ENCODE measurements around the gene NTNG1. TPM values are rescaled to one million over a fixed set of nuclear protein-coding genes. Genes with fewer than 3 reads are reported as not detected.

NTNG1 gene
- total and polyA plus RNA-seq, 11 donors = 4.6 TPM; not detected in 10

DNA sequence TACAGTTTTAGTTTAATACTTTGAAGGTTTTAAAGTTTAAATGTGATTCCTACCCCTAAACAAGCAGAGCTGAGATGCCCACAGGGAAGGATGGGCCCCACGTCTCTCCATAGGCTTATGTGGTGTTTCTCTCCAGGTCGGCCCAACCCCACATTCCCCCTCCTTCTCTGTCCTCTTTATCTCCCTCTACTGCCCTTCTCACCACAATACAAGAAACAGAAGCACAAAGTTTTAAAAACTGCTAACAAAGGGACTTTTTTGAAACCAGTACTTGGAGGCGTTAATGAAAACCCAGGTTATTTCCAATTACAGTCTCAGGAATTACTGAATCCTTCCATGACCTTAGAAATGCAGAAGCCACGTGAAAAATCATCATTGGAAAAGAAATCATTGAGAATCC, 324.0 kb downstream of the NTNG1 start:
- peaks cover 0 to 14% (median 0%) of the 10 kb centered on the region in 9 donors for H3K27me3 ChIP-seq
- intact Hi-C loops (cut with DNase I) = no loop called here

GRCh38 chr1:107467286-107467685, 326.4 kb downstream of the NTNG1 start:
- Histone ChIP-seq H3K9me3 (no peaks in the 10 kb centered on the region), H3K36me3 (no peaks in the 10 kb centered on the region), H3K4me3 (no peak overlapping the region), H3K27ac (no peak overlapping the region), H3K27me3 (peaks cover 0 to 14% (median 0%) of the 10 kb centered on the region in 9 donors), H3K4me1 (no peaks in the 10 kb centered on the region)
- 43 to 70% (median 62%) methylated on average over 1 of the region's 1 CpG for WGBS, 4 donors
- intact Hi-C loops (cut with DNase I) = no loop called here
- DNase-seq = no peak
- TF ChIP-seq CTCF (IDR thresholded peaks at IDR 0.05) (no peak), POLR2A (IDR thresholded peaks at IDR 0.05) (no peak)
- no peak for ATAC-seq

More for the DNA sequence above, 324.0 kb downstream of the NTNG1 start:
- WGBS, 4 donors = 53 to 60% (median 54%) methylated on average over 4 of the region's 4 CpGs
- Histone ChIP-seq H3K36me3 (no peaks in the 10 kb centered on the region), H3K4me3 (no peak overlapping the region), H3K9me3 (no peaks in the 10 kb centered on the region), H3K27ac (no peak overlapping the region), H3K4me1 (no peaks in the 10 kb centered on the region)
- TF ChIP-seq CTCF (IDR thresholded peaks at IDR 0.05) = no peak
- no peak for ATAC-seq
- no peak for DNase-seq

DNA sequence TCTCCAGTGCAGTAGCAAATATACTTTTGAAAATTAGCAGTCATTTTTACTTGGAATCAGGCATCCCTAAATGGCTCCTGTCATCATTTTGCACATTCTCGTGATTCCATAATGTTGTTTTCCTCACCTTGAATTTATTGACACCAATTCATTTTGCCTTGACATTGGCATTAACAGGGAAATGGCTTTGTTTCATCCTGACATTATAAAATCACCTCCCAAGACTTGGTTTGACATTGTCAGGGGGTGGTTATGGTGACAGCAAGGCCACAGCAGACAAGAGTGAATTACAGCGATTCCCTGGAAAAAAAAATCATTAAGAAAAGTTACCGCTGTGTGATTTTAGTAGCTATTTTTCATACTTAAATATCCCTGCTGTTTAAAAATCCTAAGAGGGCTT, 327.0 kb downstream of the NTNG1 start:
- TF ChIP-seq CTCF (IDR thresholded peaks at IDR 0.05) (no peak), POLR2A (IDR thresholded peaks at IDR 0.05) (no peak)
- 73 to 93% (median 87%) methylated on average over 3 of the region's 3 CpGs for whole genome bisulfite sequencing, 4 donors
- no peak for ATAC-seq

DNA sequence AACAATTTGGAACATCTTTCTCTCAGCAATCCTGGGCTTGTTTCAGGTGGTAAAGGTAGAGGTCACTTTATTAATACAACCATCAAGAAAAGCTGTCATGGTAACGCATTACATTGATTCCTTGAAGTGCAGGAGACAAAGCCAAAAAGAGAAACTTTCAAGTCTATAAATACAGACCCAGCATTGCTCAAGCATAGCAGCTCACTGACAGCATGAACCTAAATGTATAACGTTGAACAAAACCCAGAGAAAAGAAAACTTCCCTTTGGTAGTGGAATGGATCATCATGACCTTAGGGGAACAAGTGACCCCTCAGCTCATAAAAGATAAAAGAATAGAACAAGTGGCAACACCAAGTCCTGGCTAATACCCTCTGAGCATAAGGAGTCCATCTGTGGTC, 332.2 kb downstream of the NTNG1 start:
- intact Hi-C loops (cut with DNase I) = no loop called here
- WGBS, 4 donors = 81 to 85% (median 83%) methylated on average over 2 of the region's 2 CpGs
- peaks cover 0 to 7% (median 0%) of the 10 kb centered on the region in 9 donors for H3K27me3 ChIP-seq

More for the DNA sequence above, 327.0 kb downstream of the NTNG1 start:
- Histone ChIP-seq H3K27me3 (peaks cover 0 to 14% (median 0%) of the 10 kb centered on the region in 9 donors), H3K27ac (no peak overlapping the region), H3K4me1 (no peaks in the 10 kb centered on the region), H3K9me3 (no peaks in the 10 kb centered on the region), H3K36me3 (no peaks in the 10 kb centered on the region), H3K4me3 (no peak overlapping the region)
- intact Hi-C loops (cut with DNase I) = no loop called here
- no peak for DNase-seq

More for the DNA sequence above, 332.2 kb downstream of the NTNG1 start:
- no peaks in the 10 kb centered on the region for H3K4me1 ChIP-seq
- H3K27ac ChIP-seq = no peak overlapping the region
- H3K36me3 ChIP-seq = no peaks in the 10 kb centered on the region
- DNase-seq (no peak), ATAC-seq (no peak)
- TF ChIP-seq CTCF (IDR thresholded peaks at IDR 0.05) (no peak), POLR2A (IDR thresholded peaks at IDR 0.05) (no peak)
- no peaks in the 10 kb centered on the region for H3K9me3 ChIP-seq
- no peak overlapping the region for H3K4me3 ChIP-seq
